ENCODE results near the gene UBASH3B. TPM values are rescaled to one million over a fixed set of nuclear protein-coding genes. Genes with fewer than 3 reads are reported as not detected.

The UBASH3B gene
- 38.2 to 54.2 TPM (median 47.3 TPM) in 5 replicates for total RNA-seq (2022; extraction: Qiagen RNA extraction)

GRCh38 chr11:122655527-122656072 lies at the start of gene UBASH3B:
TSS of gene UBASH3B (plus strand) at chr11:122655722. CDS start at chr11:122656050, 328 bp downstream.

Other genes with a start within 250 kb of the UBASH3B start
- 0.11 TPM in 1 of 5 replicates, not detected in the others for gene CRTAM, start 182.8 kb downstream of the UBASH3B start, total RNA-seq (2022; extraction: Qiagen RNA extraction)
- 3.2 to 4.3 TPM (median 3.3 TPM) in 5 replicates for gene JHY, start 227.0 kb downstream of the UBASH3B start, total RNA-seq (2022; extraction: Qiagen RNA extraction)

All from A549 treated with CORT108297 at 1 μM for 4 hours (cell line).